GM19238 (cell line): ENCODE results near the gene TMEM163.
"Not testable (repeated sequence)": the region's sequence is repeated elsewhere in the genome, so short reads cannot be mapped to it uniquely, and the experiment has no call there.

ENCODE experiments used
- DNase-seq: peaks from one replicate; pipeline ENCODE4 v3.0.0; 2011; ENCODE audit warnings: low spot score; ENCODE audit not compliant: insufficient read length

TMEM163 gene

GRCh38 chr2:134582547-134582899, 136.3 kb downstream of the TMEM163 start:
- no peak for DNase-seq

GRCh38 chr2:134581877-134582546, 136.8 kb downstream of the TMEM163 start:
- no peak for DNase-seq

- DNase-seq: no peak
Measured at GRCh38 chr2:134578316-134578715, 140.5 kb downstream of the TMEM163 start.

GRCh38 chr2:134576478-134576877, 142.3 kb downstream of the TMEM163 start:
- DNase-seq: no peak

GRCh38 chr2:134575888-134576287, 142.9 kb downstream of the TMEM163 start:
- no peak for DNase-seq

GRCh38 chr2:134574611-134575330, 144.0 kb downstream of the TMEM163 start:
- DNase-seq: no peak

GRCh38 chr2:134573724-134574123, 145.1 kb downstream of the TMEM163 start:
- DNase-seq: no peak

GRCh38 chr2:134573085-134573370, 145.8 kb downstream of the TMEM163 start:
- DNase-seq: no peak

- DNase-seq: no peak
Measured at GRCh38 chr2:134572314-134573084, 146.3 kb downstream of the TMEM163 start.

- DNase-seq: no peak
Measured at GRCh38 chr2:134570676-134571075, 148.1 kb downstream of the TMEM163 start.

GRCh38 chr2:134568413-134568812, 150.4 kb downstream of the TMEM163 start:
- DNase-seq: no peak

- DNase-seq: no peak
Measured at GRCh38 chr2:134567666-134568065, 151.1 kb downstream of the TMEM163 start.

GRCh38 chr2:134564955-134565354, 153.8 kb downstream of the TMEM163 start:
- not testable (repeated sequence) for DNase-seq

GRCh38 chr2:134564549-134564948, 154.3 kb downstream of the TMEM163 start:
- DNase-seq: no peak

- no peak for DNase-seq
Measured at GRCh38 chr2:134558208-134558830, 160.5 kb downstream of the TMEM163 start.

GRCh38 chr2:134555411-134555810, 163.4 kb downstream of the TMEM163 start:
- DNase-seq: no peak

GRCh38 chr2:134553657-134554056, 165.1 kb downstream of the TMEM163 start:
- no peak for DNase-seq

- DNase-seq: no peak
Measured at GRCh38 chr2:134550566-134551164, 168.1 kb downstream of the TMEM163 start.

GRCh38 chr2:134549104-134549503, 169.7 kb downstream of the TMEM163 start:
- no peak for DNase-seq

GRCh38 chr2:134540990-134541389, 177.8 kb downstream of the TMEM163 start:
- DNase-seq: no peak

- no peak for DNase-seq
Measured at GRCh38 chr2:134539981-134540380, 178.8 kb downstream of the TMEM163 start.

GRCh38 chr2:134537702-134538101, 181.1 kb downstream of the TMEM163 start:
- DNase-seq: no peak
